SIG-M5 treated with dmso at 0.1 percent for 504 hours (cell line): Measurements from ENCODE around the gene STRIP1.
A peak's percentile ranks its signal among the peaks of the same experiment; 100 is the strongest.

Experiments used
- DNase-seq: peaks from one replicate; lab custom pipeline; 2025; ENCODE audit not compliant: unreplicated experiment; lab: John Stamatoyannopoulos, UW

Gene STRIP1, protein sequence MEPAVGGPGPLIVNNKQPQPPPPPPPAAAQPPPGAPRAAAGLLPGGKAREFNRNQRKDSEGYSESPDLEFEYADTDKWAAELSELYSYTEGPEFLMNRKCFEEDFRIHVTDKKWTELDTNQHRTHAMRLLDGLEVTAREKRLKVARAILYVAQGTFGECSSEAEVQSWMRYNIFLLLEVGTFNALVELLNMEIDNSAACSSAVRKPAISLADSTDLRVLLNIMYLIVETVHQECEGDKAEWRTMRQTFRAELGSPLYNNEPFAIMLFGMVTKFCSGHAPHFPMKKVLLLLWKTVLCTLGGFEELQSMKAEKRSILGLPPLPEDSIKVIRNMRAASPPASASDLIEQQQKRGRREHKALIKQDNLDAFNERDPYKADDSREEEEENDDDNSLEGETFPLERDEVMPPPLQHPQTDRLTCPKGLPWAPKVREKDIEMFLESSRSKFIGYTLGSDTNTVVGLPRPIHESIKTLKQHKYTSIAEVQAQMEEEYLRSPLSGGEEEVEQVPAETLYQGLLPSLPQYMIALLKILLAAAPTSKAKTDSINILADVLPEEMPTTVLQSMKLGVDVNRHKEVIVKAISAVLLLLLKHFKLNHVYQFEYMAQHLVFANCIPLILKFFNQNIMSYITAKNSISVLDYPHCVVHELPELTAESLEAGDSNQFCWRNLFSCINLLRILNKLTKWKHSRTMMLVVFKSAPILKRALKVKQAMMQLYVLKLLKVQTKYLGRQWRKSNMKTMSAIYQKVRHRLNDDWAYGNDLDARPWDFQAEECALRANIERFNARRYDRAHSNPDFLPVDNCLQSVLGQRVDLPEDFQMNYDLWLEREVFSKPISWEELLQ

DNA sequence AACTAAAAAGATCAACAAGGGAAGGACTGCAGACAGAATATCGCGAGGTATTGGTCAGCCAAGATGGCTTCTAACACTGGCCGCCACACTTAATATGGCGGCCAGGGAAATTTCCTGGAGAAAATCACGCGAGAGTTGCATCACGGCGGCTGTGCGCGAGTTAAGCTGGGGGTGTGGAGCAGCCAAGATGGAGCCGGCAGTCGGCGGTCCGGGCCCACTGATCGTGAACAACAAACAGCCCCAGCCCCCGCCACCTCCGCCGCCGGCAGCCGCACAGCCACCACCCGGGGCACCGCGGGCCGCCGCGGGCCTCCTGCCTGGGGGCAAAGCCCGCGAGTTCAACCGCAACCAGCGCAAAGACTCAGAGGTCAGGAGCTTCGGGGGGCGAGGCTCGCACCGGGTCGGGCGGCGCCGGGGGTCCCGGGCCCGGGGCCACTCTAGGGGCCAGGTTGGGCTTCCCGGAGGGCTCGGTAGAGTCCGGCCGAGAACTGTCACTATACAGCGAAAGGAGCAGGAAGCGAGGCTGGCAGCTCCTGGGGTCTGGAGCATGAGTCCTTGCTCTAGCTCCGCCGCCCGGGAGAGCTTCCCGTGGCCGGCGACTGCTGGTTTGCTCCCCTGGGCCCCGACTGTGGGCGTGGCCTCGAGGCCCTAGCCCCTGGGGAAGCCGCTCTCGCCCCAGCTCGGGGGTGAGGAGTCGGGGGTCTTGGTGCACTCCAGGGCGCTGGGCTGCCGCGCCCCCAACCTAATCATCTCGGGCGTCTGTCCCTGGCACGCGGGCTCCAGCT, at the start of gene STRIP1:
STRIP1 (plus strand) TSS at position 174 of the 785 bp plus-strand sequence; CDS start at position 188, 14 bp downstream.
- peak; percentile 96 for DNase-seq

DNA sequence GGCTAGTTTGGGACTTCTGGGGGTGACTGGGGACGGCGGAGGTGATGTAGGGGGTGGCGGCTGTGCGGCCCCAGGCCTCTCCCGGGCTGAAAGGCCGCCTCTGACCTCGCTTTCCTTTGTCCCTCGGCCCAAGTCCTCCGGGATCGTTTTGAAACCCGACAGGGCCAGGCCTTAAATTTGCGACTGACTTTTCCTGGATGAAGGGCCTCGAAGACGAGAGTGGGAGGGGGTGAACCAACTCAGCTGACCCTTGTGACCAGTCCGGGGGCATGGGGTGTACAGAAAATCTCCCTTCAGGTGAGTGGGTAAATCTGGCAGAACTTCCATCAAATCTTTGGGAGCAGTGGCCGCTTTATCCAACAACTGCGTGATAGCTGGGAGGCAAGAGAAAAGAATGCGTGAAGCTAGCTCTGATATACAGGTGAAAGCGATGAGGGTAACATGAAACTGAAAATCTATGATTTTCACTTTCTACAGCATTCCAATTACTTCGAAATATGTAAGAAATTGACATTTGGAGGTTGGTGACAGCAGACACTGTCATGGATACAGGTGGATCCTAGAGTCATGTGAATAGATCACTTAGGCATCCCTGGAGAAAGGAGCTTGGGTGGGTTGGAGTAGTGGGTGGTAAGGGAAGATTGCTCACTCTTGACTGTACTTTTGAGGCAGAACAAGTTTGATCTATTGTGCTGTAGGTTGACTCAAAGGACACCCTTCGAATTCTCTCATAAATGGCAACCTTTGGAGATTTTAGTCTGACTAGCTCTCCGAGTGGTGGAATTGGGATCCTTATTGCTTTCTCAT, 49.0 kb upstream of the STRIP1 start:
- no peak for DNase-seq

DNA sequence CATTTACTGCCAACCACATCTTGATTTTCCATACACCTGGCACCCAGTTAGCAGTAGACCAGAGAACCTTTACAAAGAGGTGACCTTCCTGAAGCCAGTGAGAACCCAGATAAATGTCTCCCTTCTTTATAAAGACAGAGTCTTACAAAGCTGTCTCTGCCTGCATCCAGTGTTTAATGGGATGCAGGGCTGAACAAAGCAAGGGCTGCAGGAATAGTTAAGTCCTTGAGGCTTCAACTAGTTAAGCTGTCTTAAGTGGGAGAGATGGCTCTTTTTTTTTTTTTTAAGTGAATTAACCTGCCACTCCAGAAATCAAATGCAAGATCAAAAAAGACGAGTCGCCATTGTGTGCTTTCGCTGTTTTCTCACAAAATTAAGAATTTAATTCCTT, 48.4 kb upstream of the STRIP1 start:
- DNase-seq: no peak

DNA sequence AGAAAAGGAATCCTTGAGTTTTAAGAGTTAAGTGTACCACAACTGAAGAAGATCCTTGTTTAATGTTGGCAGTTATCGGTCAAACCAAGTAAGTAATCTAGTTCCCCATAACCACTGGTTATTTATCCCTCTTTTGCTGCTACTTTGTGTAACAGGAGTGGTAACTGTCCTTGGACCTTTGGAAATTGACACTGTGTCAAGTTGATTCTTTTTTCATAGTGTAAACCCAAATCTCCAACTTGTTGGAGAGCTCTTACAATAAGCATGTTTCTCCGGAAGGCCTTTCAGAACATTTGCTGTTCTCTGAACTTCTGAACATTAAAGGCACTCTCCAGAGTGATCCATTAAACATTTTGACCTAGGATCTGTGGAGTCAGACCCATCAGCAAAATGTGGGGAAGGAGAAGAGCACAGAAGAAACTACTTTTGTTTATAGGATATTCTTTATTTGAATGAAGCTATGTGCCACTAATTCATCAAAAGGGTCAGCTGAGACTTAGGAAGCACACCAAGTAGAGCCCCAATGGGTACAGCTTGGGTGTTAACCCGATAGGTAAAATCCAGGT, 46.0 kb upstream of the STRIP1 start:
- DNase-seq: no peak

DNA sequence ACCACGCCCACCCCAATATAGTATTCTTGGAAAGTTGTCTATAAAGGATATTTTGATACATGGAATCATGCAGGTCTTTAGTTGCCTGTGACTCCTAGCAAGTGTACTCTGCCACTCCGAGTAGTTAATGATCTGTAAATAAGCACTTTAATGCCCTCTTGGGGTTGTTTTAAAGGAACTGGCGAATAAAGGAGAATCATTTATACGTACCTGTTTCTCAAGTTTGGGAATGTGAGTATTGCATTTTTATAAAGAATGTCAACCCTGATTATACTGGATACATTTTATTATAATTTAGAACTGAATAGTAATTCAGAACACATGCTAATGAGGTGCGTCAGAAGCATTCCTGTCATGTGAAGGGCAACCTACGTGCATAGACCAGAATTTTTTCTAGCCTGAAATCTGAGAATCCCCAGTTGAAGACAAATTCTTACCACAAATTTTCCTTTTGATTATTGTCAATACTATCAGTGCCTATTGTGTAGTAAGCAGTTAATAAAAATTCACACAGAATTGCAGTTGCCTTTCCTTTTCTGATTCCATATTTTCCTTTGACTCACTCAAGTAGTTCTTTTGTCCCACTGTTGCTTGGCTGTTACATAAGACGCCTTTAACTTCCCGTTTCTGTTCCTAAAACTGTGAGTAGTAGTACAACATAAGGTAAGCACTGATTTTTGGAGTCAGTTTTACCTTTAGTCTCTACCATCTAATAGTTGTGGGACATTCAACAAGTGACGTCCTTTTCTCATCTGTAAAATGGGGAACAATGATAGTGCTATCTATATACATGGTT, 44.7 kb upstream of the STRIP1 start:
- DNase-seq: peak; percentile 51

DNA sequence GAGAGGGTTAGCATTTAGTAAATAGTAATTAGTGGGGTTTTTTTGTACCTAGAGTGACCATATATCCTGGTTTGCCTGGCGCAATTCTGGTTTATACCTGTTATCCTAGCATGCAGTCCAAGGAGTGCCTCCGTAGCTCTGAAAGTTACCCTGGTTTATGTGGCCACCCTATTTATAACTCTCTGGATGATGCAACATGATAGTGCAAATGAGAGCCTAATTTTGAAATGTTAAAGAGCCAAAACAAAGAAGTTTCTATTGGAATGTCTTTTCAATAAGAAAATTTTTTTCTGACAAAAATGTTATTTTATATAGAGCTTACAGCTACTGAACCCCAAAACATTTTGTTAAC, 44.1 kb upstream of the STRIP1 start:
- DNase-seq: peak; percentile 18

DNA sequence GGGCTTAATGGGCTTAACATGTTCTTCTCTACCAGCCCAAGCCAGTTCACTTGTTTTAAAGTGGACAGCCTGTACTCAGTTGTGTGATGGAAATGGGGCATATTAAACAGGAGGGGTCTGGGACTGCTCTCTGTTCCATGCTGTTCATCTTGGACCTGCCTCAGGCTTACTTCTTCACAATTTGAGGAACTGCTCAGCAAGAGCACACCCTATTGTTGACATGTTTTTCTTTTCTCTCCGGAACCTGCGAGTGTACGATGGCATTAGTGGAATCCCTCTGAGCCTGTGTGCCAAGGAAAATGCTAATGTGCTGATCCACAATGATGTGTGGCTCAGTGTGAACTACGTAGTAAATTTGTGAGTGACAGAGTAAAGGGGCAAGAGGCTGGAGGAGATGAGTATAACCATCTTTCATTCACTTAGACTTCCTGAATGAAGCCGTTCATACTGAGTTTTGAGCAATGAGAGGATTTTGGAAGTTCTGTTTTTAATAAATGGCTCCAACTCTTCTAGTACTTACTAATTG, 43.0 kb upstream of the STRIP1 start:
- no peak for DNase-seq

DNA sequence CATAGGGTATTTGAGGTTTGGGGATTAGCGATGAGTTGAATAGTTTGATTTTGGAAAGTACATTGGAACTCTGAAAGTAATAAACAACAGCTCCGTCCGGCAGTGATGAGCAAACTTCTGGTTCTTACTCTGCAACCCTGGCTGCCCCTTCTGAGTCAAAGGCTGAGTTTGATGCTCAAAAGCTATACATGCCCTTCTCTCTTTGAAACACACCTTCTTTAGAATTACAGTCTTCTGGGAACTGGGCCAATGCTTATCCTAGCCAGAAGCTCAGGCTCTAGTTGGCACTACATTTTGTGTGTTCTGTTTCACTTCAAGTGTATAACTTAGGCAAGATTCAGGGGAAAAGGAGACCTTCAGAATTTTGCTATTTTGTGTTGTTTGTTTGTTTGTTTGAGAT, 40.5 kb upstream of the STRIP1 start:
- no peak for DNase-seq

DNA sequence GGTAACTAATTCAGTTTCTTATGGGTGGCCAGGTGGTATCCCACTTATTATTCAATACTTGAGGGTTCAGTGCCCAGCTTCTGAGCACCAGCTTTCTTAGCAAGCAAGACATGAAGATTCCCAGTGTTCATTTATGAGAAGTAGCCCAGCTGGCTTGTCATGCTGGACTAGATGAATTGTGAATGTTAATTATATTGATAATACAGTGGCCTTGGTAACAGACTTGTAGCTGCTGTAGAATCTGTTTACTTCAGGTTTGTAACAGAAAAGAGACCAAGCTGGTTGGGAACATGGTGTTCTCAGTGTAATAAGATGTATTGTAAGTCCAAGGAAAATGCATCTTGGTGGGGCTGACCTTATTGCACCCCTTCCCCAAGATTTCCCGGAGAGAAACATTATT, 39.8 kb upstream of the STRIP1 start:
- no peak for DNase-seq

DNA sequence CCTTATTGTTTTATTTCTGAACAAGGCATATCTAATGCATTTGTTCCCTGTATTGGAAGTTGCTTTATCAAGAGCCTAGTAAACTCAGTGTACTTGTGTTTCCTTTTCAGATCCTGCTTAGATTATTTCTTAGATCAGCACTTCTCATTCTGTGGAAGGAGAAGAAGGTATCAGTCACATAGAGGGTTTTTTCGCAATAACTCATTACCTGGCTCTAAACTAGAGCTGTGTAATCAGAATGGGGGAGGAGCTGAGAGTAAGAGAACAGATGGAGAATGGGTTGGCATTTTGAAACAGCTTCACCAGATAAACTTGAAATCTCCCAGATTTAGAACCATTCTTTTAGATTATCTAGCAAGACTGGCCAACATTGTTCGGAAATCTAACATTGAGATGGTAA, 38.9 kb upstream of the STRIP1 start:
- DNase-seq: no peak

DNA sequence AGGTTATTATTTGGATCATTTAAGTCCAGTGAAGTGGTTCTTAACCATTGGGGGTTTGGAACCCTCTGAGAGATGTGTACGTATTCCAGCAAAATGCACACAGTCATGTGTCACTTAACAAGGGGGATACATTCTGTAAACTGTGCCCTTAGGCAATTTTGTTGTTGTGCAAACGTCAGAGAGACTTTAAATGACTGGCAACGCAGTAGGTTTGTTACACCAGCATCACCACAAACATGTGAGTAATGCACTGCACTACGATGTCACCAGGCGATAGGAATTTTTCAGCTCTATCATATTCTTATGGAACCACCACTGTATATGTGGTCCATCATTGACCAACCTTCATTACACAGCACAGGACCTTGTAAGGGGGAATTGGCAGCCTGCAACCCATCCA, 37.9 kb upstream of the STRIP1 start:
- DNase-seq: no peak

DNA sequence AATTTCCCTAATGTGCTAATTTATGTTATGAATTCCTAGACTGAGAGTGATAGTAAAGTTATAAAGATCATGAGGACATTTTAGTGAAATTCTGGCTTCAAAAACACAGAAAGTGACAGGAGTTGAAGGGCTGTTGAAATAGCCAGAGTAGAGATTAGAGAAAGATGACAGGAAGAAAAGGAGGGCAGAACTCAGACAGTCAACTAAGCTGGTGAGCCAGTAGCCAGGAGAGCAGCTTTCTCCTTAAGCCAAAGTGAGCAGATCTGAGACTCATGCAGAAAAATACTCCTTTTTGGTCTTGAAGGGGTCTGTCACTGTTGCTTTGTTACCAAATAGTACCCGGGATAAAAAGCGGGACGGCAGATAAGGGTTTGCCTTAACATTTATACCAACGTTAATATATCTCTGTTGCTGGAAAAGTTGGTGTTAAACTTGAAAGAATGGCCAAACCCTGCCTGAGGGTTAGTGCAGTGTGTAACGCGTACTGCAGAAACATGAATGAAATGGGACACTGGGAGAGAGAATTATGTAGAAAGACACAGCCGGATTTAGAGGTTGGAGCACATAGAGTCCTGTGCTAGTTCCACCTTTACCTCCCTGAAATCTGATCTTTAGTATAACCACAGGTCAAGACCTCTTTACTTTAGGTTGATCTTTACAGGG, 37.1 kb upstream of the STRIP1 start:
- no peak for DNase-seq

DNA sequence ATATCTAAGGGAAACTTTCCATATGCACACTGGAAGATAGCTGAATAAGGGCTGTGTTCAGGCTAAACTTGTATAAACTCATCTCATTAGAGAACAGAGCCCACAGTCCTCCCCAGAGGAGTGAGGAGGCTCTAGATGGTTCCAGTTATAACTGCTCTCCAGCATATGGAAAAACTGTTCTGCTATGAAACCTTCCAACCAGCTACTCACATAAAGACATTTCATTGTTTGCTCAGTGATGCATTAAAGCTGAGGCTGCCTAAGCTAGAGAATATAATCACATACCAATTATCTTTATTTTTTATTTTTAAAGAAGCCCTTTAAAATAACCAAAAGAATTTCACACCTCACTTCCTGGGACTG, 36.6 kb upstream of the STRIP1 start:
- DNase-seq: no peak

DNA sequence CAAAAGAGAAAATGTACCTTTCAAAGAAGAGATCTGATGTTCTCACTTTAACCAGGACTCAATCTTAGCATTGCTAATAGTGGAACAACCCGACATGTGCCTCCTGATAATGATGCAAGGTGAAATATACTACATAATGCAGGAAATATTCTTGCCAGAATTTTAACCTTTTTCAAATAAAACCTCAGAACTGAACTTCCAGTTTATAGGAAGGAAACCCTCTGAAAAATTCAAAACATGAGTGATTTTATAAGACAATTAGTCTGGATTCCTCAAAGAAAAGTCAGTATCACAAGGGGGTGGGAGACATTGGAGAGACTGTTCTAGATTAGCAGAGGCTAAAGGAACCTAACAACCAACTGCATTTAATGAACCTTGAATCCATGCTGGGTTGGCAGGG, 31.7 kb upstream of the STRIP1 start:
- DNase-seq: no peak

DNA sequence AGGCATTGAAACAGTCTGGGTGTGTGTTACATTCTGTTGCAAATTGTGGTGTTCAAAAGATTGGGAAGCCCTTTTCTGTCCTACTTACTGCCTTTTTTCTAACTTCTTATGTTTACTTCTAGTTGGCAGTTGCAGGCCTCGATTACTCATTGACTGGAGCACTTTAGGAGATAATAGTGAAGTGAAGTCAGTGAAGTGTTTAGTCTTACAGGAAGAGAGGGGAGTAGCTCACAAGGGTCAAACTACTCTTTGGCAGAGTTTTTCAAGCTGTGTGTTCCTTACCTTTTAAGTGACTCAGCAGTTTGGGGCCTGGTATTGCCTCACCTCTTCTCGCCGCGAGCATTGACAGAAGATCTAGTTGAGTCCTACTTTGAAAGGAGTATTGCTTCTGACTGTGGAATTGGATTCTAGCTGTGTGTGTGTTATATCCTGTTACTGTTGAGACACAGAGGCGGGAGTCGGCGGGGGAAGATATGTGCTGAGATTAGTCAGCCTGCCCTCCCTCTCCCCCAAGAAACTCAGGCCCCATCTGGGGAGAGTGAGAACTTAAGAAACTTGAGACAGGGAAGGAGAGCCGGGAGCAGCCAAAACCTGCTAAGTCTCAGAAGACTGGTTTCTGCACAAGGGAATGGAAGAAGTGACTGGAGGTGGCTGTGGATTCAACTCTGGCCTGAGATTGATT, 30.5 kb upstream of the STRIP1 start:
- peak; percentile 79 for DNase-seq

DNA sequence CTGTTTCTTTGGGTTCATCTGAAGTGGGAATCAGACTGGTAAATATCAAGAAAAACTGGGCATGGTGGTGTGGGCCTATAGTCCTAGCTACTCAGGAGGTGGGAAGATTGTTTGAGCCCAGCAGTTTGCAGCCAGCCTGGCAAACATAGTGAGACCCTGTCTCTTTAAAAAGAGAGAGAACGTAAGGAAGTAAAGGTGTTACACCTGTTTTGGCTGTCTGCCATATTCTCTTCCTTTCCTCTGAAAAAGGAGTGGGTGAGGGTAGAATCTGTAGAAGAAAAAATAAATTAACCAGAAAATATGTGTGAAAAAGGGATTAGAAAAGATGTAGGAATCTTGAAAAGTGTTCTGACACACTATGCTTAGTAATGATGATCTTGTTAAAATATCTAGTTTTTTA, 29.8 kb upstream of the STRIP1 start:
- no peak for DNase-seq

DNA sequence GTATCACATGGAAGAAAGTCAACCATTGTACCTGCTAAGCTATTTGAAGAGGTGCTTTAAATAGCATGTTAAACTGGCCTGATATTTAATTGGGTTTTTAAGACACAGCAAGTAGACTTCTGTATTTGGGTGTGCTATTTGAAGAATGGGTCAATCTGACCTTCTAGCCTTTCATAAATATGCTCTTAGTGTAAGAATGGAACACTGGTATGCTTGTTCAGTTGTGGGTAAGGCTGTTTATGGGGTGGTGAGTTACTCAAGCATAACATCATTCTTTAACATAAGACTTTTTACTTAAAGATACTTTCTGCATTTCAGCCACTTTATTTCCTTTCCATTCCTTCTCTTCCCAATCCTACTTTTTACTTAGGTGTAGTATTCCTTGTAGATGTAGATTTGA, 28.5 kb upstream of the STRIP1 start:
- no peak for DNase-seq

DNA sequence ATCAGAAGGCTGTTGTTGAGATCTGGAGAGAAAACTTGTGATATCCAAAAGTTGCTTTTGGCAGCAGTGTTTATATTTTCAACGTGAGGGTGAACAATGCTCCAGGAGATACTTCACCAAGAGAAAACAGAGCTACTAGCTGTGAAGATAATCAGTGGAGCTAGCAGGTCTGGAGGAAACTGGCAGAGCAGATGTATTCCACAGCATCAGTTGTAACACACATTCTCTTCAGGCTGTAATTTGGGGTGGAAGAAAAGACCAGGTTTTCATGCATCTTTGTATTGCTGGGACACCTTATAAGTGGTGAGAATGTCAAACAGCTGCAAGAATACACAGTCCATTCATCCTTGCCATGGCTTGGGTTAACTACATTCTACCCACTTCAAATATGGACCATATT, 27.9 kb upstream of the STRIP1 start:
- DNase-seq: no peak
